Osteoblast (primary cell): ENCODE measurements around the gene ZDHHC14. TPM values are rescaled to one million over a fixed set of nuclear protein-coding genes. Genes with fewer than 3 reads are reported as not detected.
"Not testable (repeated sequence)": the region's sequence is repeated elsewhere in the genome, so short reads cannot be mapped to it uniquely, and the experiment has no call there.

Source experiments
- DNase-seq: peaks from one replicate; pipeline ENCODE4 v3.0.0; 2011; ENCODE audit warnings: low spot score, mixed read lengths; ENCODE audit not compliant: insufficient read length; ENCODE audit errors: missing footprints
- H2AFZ ChIP-seq: 2 replicates; pipeline ENCODE4 v1.6.0; 2011; ENCODE audit warnings: mild to moderate bottlenecking, low read length
- H3K27ac ChIP-seq: 2 replicates; pipeline ENCODE4 v1.5.1; 2011; ENCODE audit warnings: mild to moderate bottlenecking, low read depth, low read length, moderate library complexity
- H3K27me3 ChIP-seq: 2 replicates; pipeline ENCODE4 v1.6.0; 2012; ENCODE audit warnings: mild to moderate bottlenecking, control low read depth, inconsistent platforms, low read length, moderate library complexity; ENCODE audit not compliant: insufficient read depth
- H3K36me3 ChIP-seq: 2 replicates; pipeline ENCODE4 v1.5.1; 2011; ENCODE audit warnings: mild to moderate bottlenecking, low read length, control low read depth, moderate library complexity; ENCODE audit not compliant: insufficient read depth
- H3K4me1 ChIP-seq: 2 replicates; pipeline ENCODE4 v1.5.1; 2011; ENCODE audit warnings: mild to moderate bottlenecking, low read length, control low read depth, moderate library complexity; ENCODE audit not compliant: insufficient read depth
- H3K4me2 ChIP-seq: 2 replicates; pipeline ENCODE4 v1.6.0; 2011; ENCODE audit warnings: mild to moderate bottlenecking, low read length; ENCODE audit not compliant: insufficient read depth
- H3K4me3 ChIP-seq: fragments of 200-600 bp; sonication (generic); 3 replicates; pipeline ENCODE4 v1.5.1; 2012; ENCODE audit warnings: mild to moderate bottlenecking, low read length, inconsistent platforms; ENCODE audit not compliant: insufficient read depth
- H3K79me2 ChIP-seq: 2 replicates; pipeline ENCODE4 v1.6.0; 2012; ENCODE audit warnings: mild to moderate bottlenecking, low read length, control low read depth, inconsistent platforms; ENCODE audit not compliant: insufficient read depth
- H3K9me3 ChIP-seq: 2 replicates; pipeline ENCODE4 v1.5.1; 2011; ENCODE audit warnings: low read depth, low read length, control low read depth
- H4K20me1 ChIP-seq: 2 replicates; pipeline ENCODE4 v1.6.0; 2012; ENCODE audit warnings: mild to moderate bottlenecking, low read length, control low read depth; ENCODE audit not compliant: insufficient read depth
- CTCF ChIP-seq: IDR thresholded peaks from 2 replicates; pipeline ENCODE4 v1.5.1; 2011; ENCODE audit warnings: mild to moderate bottlenecking, low read depth, low read length, moderate library complexity; ENCODE audit errors: extremely low read depth
- total RNA-seq: library from RNA; depleted of rRNA; stranded (reverse); fragments of >200 nt; gene quantifications from 2 replicates; pipeline ENCODE4 v1.2.3, GENCODE V29; 2012

The ZDHHC14 gene
- total RNA-seq, 1 donor = 1.4 TPM

GRCh38 chr6:157406661-157407060, 25.7 kb downstream of the ZDHHC14 start:
- Histone ChIP-seq H3K4me1 (no peaks in the 10 kb centered on the region), H3K79me2 (no peaks in the 10 kb centered on the region), H4K20me1 (no peaks in the 10 kb centered on the region), H3K9me3 (no peaks in the 10 kb centered on the region), H2AFZ (no peak overlapping the region), H3K27me3 (no peaks in the 10 kb centered on the region), H3K27ac (no peak overlapping the region), H3K36me3 (no peaks in the 10 kb centered on the region), H3K4me2 (no peak overlapping the region), H3K4me3 (no peak overlapping the region)
- TF ChIP-seq CTCF = no peak
- DNase-seq = no peak

- Histone ChIP-seq H3K27ac (no peak overlapping the region), H3K9me3 (no peaks in the 10 kb centered on the region), H3K4me1 (no peaks in the 10 kb centered on the region), H3K4me2 (no peak overlapping the region), H3K36me3 (no peaks in the 10 kb centered on the region), H3K27me3 (no peaks in the 10 kb centered on the region), H3K4me3 (no peak overlapping the region), H2AFZ (no peak overlapping the region), H4K20me1 (no peaks in the 10 kb centered on the region), H3K79me2 (no peaks in the 10 kb centered on the region)
- no peak for TF ChIP-seq CTCF
- DNase-seq = no peak
Measured at GRCh38 chr6:157407646-157408045, 26.7 kb downstream of the ZDHHC14 start.

- H3K4me1 ChIP-seq, H4K20me1 ChIP-seq, H3K36me3 ChIP-seq: not testable (repeated sequence)
Measured at GRCh38 chr6:157408427-157408826, 27.4 kb downstream of the ZDHHC14 start.

GRCh38 chr6:157410045-157410444, 29.1 kb downstream of the ZDHHC14 start:
- no peak overlapping the region for H3K4me2 ChIP-seq
- no peaks in the 10 kb centered on the region for H3K36me3 ChIP-seq
- H3K4me1 ChIP-seq = no peaks in the 10 kb centered on the region
- no peak overlapping the region for H3K4me3 ChIP-seq
- H4K20me1 ChIP-seq = no peaks in the 10 kb centered on the region
- H3K79me2 ChIP-seq = no peaks in the 10 kb centered on the region
- no peak overlapping the region for H2AFZ ChIP-seq
- no peak overlapping the region for H3K27ac ChIP-seq
- DNase-seq = no peak
- TF ChIP-seq CTCF = no peak
- no peaks in the 10 kb centered on the region for H3K9me3 ChIP-seq
- H3K27me3 ChIP-seq = no peaks in the 10 kb centered on the region

More at GRCh38 chr6:157408427-157408826, 27.4 kb downstream of the ZDHHC14 start:
- not testable (repeated sequence) for H3K79me2 ChIP-seq, H3K9me3 ChIP-seq, H3K27ac ChIP-seq, H3K27me3 ChIP-seq, H3K4me3 ChIP-seq, H3K4me2 ChIP-seq, H2AFZ ChIP-seq, DNase-seq

- H3K27me3 ChIP-seq = no peaks in the 10 kb centered on the region
- no peak overlapping the region for H2AFZ ChIP-seq
- H3K27ac ChIP-seq = no peak overlapping the region
- no peak overlapping the region for H3K4me3 ChIP-seq
- H3K9me3 ChIP-seq = no peaks in the 10 kb centered on the region
- DNase-seq = no peak
- no peaks in the 10 kb centered on the region for H3K79me2 ChIP-seq
- no peaks in the 10 kb centered on the region for H4K20me1 ChIP-seq
- no peak overlapping the region for H3K4me2 ChIP-seq
- TF ChIP-seq CTCF = no peak
- H3K4me1 ChIP-seq = no peaks in the 10 kb centered on the region
- no peaks in the 10 kb centered on the region for H3K36me3 ChIP-seq
Measured at GRCh38 chr6:157411368-157411767, 30.4 kb downstream of the ZDHHC14 start.
